Measurements from ENCODE around the gene F8.
"Not testable (repeated sequence)": the region's sequence is repeated elsewhere in the genome, so short reads cannot be mapped to it uniquely, and the experiment has no call there.

F8 gene

DNA sequence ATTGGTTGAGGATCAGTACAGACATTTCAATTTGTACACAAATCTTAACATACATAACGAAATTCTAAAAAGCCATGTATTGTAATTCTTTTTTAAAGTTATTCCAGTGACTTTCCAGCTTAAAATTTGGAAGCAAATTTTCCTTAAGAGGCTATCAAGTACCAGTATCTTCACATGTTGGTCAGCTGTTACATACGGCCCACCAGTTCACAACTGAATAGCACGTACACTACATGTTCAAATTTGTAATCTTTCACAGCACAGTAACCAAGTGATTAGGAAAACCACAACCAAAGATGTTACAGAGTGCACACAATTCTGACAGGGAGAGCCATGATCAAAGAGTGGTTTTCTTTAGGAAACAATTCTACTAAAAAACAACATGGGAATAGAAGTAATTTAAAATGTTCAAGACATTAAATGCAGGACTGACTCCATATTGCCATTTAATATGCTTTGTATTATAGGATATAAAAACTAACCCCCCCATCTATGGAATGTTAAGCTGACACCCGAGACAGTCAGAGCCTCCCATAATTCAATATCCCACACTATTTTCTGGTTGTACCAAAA lies 206.1 kb downstream of the F8 start:
- not testable (repeated sequence) for DNase-seq (ENCODE audit: low spot score)

GRCh38 chrX:154815274-154815818 lies 207.2 kb downstream of the F8 start:
- DNase-seq (ENCODE audit: low spot score), result peak; percentile 43

DNA sequence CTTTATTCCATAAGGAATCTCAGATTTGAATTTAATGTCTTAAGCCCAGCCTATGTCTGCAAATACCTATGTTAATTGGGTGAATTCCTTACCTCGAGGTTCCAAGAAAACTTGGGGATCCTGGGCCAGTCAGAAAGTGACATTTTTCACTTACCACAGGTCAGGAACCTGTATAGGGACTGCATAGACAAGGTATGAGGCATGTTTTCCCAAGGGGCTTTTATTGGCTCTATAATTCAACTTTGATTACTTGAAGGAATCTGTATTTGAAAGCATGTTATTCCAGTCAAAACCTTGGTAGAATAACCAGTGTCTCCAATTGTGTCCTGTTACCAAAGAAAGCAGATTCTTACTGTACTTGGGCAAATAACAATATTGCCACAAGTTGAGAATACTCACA lies 208.7 kb downstream of the F8 start:
- no peak for DNase-seq (ENCODE audit: low spot score)

GRCh38 chrX:154812341-154813101 lies 210.0 kb downstream of the F8 start:
- no peak for DNase-seq (ENCODE audit: low spot score)

- DNase-seq (ENCODE audit: low spot score), result no peak
These were observed 212.4 kb downstream of the F8 start for GRCh38 chrX:154809939-154810665.

GRCh38 chrX:154806837-154807501 lies 215.6 kb downstream of the F8 start:
- no peak for DNase-seq (ENCODE audit: low spot score)

DNA sequence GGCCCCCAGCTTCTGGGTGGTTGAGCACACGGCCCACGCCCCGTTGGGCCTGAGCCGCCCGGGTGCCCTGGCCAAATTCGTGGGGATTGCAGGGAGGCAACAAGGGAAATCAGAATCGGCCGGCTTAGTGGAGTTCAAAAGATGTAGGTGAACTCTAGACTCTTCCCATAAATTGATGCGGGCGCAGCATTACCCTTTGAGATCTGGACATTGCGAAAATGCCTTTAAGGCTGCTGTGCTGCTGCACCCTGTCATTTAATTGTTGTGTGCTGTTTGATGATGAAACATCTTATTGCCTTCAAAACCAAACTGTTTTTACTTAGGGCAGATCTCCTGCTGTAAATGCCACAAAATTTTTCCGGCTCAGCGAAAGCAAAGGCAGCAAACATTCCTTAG lies 216.8 kb downstream of the F8 start:
- peak; percentile 29 for DNase-seq (ENCODE audit: low spot score)

GRCh38 chrX:154804957-154805695 lies 217.4 kb downstream of the F8 start, which contains the start of gene MPP1:
TSS of gene MPP1 (minus strand) at chrX:154805485. CDS start at chrX:154805373, 112 bp downstream.
- DNase-seq (ENCODE audit: low spot score), result peak; percentile 88

- DNase-seq (ENCODE audit: low spot score), result no peak
These were observed 218.1 kb downstream of the F8 start for GRCh38 chrX:154804261-154804956.

- no peak for DNase-seq (ENCODE audit: low spot score)
These were observed 219.6 kb downstream of the F8 start for GRCh38 chrX:154802947-154803346.

GRCh38 chrX:154800478-154801210 lies 221.9 kb downstream of the F8 start:
- no peak for DNase-seq (ENCODE audit: low spot score)

GRCh38 chrX:154799556-154800348 lies 222.8 kb downstream of the F8 start:
- peak; percentile 18 for DNase-seq (ENCODE audit: low spot score)

- no peak for DNase-seq (ENCODE audit: low spot score)
These were observed 225.5 kb downstream of the F8 start for GRCh38 chrX:154797006-154797405.

DNA sequence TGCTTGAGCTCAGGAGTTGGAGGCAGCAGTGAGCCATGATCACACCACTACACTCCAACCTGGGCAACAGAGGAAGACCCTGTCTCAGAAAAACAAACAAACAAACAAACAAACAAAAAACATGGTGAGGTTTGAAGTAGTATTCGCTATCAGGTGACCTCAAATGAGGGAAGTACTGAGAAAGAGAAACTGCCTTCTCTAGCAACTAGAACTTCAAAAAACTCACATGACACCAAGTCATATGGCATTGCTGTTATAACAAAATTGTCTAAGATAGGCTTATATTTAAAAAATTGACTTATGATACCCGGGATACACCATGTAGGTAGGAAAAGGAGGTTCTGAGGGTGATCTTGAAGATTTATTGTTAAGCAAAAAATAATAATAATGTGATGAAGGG lies 227.5 kb downstream of the F8 start:
- no peak for DNase-seq (ENCODE audit: low spot score)

DNA sequence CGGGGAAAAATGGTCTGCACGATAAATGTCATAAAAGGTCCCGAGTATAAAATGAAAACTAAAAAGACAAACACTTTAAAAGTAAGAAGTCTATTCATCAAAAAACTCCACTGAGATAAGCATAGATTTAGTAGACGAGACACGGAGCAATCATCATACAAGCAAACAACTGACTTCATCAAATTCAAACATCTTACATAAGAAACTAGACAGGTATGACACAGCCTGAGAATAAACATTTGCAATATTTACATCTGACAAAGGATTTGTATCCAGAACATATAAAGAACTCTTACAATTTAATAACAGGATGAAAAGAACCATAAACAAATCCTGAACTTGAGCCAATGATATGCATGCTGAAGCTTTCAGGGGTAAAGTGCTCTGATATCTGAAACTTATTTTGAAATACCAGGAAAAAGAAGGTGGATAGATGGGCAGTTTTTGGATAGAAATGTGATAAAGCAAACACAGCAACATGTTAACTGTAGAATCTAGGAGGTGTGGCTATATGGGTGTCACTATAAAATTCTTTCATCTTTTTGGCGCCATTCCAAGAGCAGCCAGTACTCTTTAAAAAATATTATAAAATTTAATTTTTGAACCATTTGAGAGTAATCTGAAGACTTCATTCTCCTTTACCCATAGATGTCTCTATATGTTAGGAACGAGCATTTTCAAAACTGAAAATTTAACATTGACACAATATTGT lies 229.3 kb downstream of the F8 start:
- DNase-seq (ENCODE audit: low spot score), result no peak

DNA sequence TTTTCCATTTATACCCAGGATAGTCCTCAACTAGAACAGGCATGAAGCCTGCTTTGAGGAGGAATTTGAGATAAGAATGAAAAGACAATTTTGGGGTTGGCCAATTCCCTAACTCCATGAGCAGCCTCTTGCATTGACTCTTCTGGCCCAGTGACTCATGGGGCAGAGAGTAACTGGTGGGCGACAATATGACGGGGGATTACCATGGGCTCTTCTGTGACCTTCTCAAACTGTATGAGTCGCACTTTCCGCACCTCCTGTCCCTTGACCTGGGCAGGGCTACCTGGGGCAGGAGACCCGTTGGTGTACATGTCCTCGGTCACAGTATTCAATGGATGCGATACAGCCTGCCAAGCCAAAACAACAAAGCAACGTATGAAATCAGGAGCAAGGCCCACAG lies 230.6 kb downstream of the F8 start:
- DNase-seq (ENCODE audit: low spot score), result no peak

DNA sequence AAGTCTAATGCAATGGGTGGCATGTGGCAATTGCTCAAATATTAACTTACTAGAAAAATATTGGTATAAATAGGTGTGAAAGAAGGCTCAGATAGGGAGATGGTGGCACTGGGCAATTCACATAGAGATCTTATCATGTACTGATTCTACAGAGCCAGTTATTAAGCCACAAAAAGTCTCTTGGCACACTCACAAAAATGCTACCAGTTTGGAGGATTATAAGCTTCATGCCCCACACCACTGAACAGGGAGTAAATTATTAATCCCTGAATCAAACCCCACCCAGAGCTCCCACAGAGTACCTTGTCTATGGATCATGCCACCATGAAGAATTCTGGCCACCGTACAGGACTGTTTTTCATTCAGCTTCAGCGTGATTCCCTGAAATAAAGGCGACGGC lies 231.1 kb downstream of the F8 start:
- no peak for DNase-seq (ENCODE audit: low spot score)

Data from AG08396 (cell line).